GM12891 (cell line): ENCODE measurements around the gene MEIS1.

Experiments used
- PAX5 ChIP-seq: IDR thresholded peaks from 2 replicates; pipeline ENCODE4 v1.6.1; 2011; ENCODE audit warnings: low read length, moderate library complexity, mild to moderate bottlenecking; ENCODE audit not compliant: insufficient read depth, severe bottlenecking
- POLR2A ChIP-seq: IDR thresholded peaks from 2 replicates; pipeline ENCODE4 v1.6.1; 2011; ENCODE audit warnings: low read depth, low read length, control low read depth
- POLR2AphosphoS5 ChIP-seq: IDR thresholded peaks from 2 replicates; pipeline ENCODE4 v1.6.1; 2011; ENCODE audit warnings: low read depth, low read length, control low read depth
- POU2F2 ChIP-seq: IDR thresholded peaks from 2 replicates; pipeline ENCODE4 v1.6.1; 2011; ENCODE audit warnings: low read depth, mild to moderate bottlenecking, control low read depth, low read length, moderate library complexity
- SPI1 ChIP-seq: IDR thresholded peaks from 2 replicates; pipeline ENCODE4 v1.6.1; 2011; ENCODE audit warnings: low read depth, low read length, control low read depth
- TAF1 ChIP-seq: IDR thresholded peaks from 2 replicates; pipeline ENCODE4 v1.6.1; 2011; ENCODE audit warnings: low read depth, low read length, control low read depth

DNA sequence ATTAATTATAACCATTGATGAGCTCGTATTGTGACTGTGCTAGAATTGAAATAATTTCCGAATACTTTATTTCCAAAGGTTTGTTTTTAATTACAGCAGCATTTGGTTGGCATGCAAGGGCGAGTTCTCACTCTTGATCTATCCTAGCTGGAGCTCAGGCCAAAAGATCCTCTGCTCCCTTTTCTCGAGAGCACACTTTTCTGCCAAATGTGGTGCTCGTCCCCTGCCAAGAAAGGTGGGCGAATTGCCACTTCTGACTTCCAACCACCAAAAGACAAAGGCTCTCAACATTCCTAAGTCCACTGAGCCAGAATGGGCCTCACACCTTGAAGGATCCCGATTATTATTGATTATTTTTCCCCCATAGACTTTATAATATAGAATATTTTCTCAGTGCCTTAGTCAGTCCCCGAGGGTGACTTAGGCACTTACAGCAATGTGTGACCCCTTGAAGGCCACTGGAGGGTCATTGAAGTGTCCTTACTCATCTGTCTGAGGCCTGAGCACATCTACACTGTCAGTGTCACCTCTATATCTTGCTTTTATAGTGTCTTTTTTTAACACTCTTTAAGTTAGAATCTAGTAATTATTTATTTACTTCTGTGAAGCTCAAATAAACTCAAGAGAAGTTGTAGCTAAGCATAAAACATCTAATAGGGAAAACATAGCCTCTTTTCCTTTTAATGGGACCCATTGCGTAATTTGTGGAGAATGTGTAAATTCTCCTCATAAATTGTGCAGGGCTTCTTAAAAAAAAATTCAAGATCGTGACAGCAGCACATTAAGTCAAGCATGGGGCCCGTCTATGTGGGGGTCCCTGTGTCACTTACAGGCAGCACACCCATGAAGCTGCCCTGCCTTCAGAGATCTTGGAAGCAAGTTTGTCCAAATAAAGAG is 98.3 kb downstream of the MEIS1 start:
- TF ChIP-seq POLR2A (no peak), POLR2AphosphoS5 (no peak), POU2F2 (no peak), TAF1 (no peak), SPI1 (no peak), PAX5 (no peak)
